HepG2 (cell line): ENCODE results near the gene EEF1E1. TPM values are rescaled to one million over a fixed set of nuclear protein-coding genes. Genes with fewer than 3 reads are reported as not detected.

Source experiments
- ARNT ChIP-seq: fragments of 450-650 bp; IDR thresholded peaks from 2 replicates; pipeline ENCODE4 v1.6.1; 2017
- BORCS8-MEF2B ChIP-seq: sonication (generic); formaldehyde crosslinking; IDR thresholded peaks from 2 replicates; pipeline ENCODE4 v1.8.0; 2022; ENCODE audit warnings: mild to moderate bottlenecking, missing genetic modification reagents
- FOXO4 ChIP-seq: sonication (generic); formaldehyde crosslinking; conservative IDR thresholded peaks from 2 replicates; pipeline ENCODE4 v1.8.1; 2023; ENCODE audit warnings: missing genetic modification reagents
- GATAD2A ChIP-seq: IDR thresholded peaks from 2 replicates; pipeline ENCODE4 v1.6.1; 2016
- KLF12 ChIP-seq: sonication (generic); formaldehyde crosslinking; IDR thresholded peaks from 2 replicates; pipeline ENCODE4 v1.4.0; 2020; ENCODE audit warnings: missing genetic modification reagents, borderline replicate concordance
- MTERF4 ChIP-seq: sonication (generic); formaldehyde crosslinking; IDR thresholded peaks from 2 replicates; pipeline ENCODE4 v1.8.0; 2023; ENCODE audit warnings: mild to moderate bottlenecking, missing genetic modification reagents
- REL ChIP-seq: sonication (generic); formaldehyde crosslinking; conservative IDR thresholded peaks from 2 replicates; pipeline ENCODE4 v1.8.0; 2022; ENCODE audit warnings: mild to moderate bottlenecking, missing genetic modification reagents, moderate library complexity
- SOX5 ChIP-seq: IDR thresholded peaks from 2 replicates; pipeline ENCODE4 v1.6.1; 2016; ENCODE audit warnings: borderline replicate concordance
- TEAD3 ChIP-seq: optimal IDR thresholded peaks from 2 replicates; pipeline ENCODE3; 2016; ENCODE audit warnings: borderline replicate concordance
- ZNF17 ChIP-seq: sonication (generic); formaldehyde crosslinking; IDR thresholded peaks from 2 replicates; pipeline ENCODE4 v1.5.0; 2020; ENCODE audit warnings: mild to moderate bottlenecking, missing genetic modification reagents
- ZNF556 ChIP-seq: sonication (generic); formaldehyde crosslinking; IDR thresholded peaks from 2 replicates; pipeline ENCODE4 v1.4.0; 2020; ENCODE audit warnings: mild to moderate bottlenecking, missing genetic modification reagents, borderline replicate concordance
- ZNF557 ChIP-seq: sonication (generic); formaldehyde crosslinking; IDR thresholded peaks from 2 replicates; pipeline ENCODE4 v1.4.0; 2020; ENCODE audit warnings: missing genetic modification reagents
- ZNF607 ChIP-seq: sonication (generic); formaldehyde crosslinking; IDR thresholded peaks from 2 replicates; pipeline ENCODE4 v1.5.1; 2020; ENCODE audit warnings: missing genetic modification reagents, mild to moderate bottlenecking, borderline replicate concordance
- polyA plus RNA-seq, 8 experiments: library from polyadenylated mRNA; depleted of rRNA in 3 of 8; stranded (reverse) in 7 of 8; unstranded in 1 of 8; fragments of >200 nt; fragmentation: Illumina TruSeq in 4 of 8; extraction: Trizol in 4 of 8; gene quantifications; 2 replicates each; pipeline versions ENCODE4 v1.2.1 to v1.2.3, GENCODE V29; 2011 to 2016; ENCODE audit warnings: low read depth in 4 of 8, missing spikeins in 1 of 8, mixed read lengths in 1 of 8; ENCODE audit not compliant: insufficient read depth in 1 of 8
- total RNA-seq, 5 experiments: library from RNA; depleted of rRNA; stranded (reverse); fragments of >200 nt; fragmentation: Illumina TruSeq; extraction: Trizol; gene quantifications; 2 replicates each; pipeline ENCODE4 v1.2.3, GENCODE V29; 2016; ENCODE audit warnings: low read depth in 1 of 5
- TF ChIP-seq, protein P1 (sequence below): IDR thresholded peaks from 2 replicates; pipeline ENCODE4 v1.6.1; 2016; ENCODE audit warnings: low read depth, missing genetic modification reagents, missing compliant biosample characterization
- TF ChIP-seq, protein P2 (sequence below): sonication (generic); formaldehyde crosslinking; IDR thresholded peaks from 2 replicates; pipeline ENCODE4 v1.8.1; 2023; ENCODE audit warnings: mild to moderate bottlenecking, missing genetic modification reagents
- TF ChIP-seq, protein P3 (sequence below): sonication (generic); formaldehyde crosslinking; IDR thresholded peaks from 2 replicates; pipeline ENCODE4 v1.5.0; 2020; ENCODE audit warnings: mild to moderate bottlenecking, missing genetic modification reagents, borderline replicate concordance

The EEF1E1 gene
- total and polyA plus RNA-seq, 2 of the 13 experiments (the other 11 are each of a cell fraction or from before 2014, with no cell fraction given) = 128 to 188 TPM

DNA sequence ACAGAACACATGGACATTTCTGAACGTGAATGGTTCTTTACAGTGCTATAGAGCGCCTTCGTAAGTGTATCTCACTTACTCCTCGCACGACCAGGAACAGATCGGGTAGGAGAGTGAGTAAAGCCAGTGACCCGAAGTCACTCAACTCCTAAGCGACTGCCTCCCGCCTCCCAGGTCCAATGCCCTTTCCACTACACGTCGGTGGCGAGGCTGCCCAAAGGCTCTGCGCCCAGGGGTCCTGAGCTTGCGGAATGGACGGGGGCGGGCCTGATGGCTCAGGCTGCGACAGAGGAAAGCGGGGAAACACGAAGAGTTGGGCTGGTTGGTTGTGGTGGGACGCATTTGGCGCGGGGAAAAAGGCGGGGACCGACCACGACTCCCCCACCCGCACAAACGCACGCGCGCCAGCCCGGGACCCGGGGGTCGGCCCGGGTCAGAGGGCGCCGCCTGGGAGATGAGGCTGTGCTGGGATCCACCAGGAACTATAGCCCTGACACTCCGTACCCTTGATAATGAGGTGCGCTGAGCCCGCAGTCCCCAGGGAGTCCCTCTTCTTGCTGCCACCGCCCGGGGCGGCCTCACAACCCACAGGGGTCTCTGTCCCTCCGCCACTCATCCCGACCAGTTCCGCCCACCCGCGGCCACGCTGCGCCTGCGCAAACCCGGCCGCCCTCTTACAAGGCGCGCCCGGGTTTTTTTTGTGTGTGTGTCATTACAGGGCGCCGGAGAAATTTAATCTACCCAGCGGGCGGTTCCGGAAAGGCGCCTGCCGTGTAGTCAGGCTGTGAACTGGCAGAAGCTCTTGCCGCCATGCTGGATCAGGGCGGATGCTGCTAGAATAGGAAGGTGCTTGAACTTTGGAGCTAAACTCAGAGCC lies 38.3 kb downstream of the EEF1E1 start, which contains the start of gene BLOC1S5 (continued):
- TF ChIP-seq, protein P1, sequence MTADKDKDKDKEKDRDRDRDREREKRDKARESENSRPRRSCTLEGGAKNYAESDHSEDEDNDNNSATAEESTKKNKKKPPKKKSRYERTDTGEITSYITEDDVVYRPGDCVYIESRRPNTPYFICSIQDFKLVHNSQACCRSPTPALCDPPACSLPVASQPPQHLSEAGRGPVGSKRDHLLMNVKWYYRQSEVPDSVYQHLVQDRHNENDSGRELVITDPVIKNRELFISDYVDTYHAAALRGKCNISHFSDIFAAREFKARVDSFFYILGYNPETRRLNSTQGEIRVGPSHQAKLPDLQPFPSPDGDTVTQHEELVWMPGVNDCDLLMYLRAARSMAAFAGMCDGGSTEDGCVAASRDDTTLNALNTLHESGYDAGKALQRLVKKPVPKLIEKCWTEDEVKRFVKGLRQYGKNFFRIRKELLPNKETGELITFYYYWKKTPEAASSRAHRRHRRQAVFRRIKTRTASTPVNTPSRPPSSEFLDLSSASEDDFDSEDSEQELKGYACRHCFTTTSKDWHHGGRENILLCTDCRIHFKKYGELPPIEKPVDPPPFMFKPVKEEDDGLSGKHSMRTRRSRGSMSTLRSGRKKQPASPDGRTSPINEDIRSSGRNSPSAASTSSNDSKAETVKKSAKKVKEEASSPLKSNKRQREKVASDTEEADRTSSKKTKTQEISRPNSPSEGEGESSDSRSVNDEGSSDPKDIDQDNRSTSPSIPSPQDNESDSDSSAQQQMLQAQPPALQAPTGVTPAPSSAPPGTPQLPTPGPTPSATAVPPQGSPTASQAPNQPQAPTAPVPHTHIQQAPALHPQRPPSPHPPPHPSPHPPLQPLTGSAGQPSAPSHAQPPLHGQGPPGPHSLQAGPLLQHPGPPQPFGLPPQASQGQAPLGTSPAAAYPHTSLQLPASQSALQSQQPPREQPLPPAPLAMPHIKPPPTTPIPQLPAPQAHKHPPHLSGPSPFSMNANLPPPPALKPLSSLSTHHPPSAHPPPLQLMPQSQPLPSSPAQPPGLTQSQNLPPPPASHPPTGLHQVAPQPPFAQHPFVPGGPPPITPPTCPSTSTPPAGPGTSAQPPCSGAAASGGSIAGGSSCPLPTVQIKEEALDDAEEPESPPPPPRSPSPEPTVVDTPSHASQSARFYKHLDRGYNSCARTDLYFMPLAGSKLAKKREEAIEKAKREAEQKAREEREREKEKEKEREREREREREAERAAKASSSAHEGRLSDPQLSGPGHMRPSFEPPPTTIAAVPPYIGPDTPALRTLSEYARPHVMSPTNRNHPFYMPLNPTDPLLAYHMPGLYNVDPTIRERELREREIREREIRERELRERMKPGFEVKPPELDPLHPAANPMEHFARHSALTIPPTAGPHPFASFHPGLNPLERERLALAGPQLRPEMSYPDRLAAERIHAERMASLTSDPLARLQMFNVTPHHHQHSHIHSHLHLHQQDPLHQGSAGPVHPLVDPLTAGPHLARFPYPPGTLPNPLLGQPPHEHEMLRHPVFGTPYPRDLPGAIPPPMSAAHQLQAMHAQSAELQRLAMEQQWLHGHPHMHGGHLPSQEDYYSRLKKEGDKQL = no peak
- TF ChIP-seq FOXO4 (CRISPR knock-in tag) = no peak
- TF ChIP-seq, protein P2, sequence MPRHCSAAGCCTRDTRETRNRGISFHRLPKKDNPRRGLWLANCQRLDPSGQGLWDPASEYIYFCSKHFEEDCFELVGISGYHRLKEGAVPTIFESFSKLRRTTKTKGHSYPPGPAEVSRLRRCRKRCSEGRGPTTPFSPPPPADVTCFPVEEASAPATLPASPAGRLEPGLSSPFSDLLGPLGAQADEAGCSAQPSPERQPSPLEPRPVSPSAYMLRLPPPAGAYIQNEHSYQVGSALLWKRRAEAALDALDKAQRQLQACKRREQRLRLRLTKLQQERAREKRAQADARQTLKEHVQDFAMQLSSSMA (CRISPR knock-in tag) = peak; percentile 59; the same call in 1 of the 2 replicates
- TF ChIP-seq REL (CRISPR knock-in tag) = no peak; the same call in 1 of the 2 replicates
- peak; percentile 95; the same call in 1 of the 2 replicates for TF ChIP-seq MTERF4 (CRISPR knock-in tag)
- TF ChIP-seq KLF12 = peak; percentile 99
- TF ChIP-seq ZNF557 (CRISPR knock-in tag) = peak; percentile 64; the same call in 1 of the 2 replicates
- no peak for TF ChIP-seq ZNF17 (CRISPR knock-in tag)
- TF ChIP-seq BORCS8-MEF2B (CRISPR knock-in tag) = peak; percentile 68; the same call in 1 of the 2 replicates
- TF ChIP-seq ZNF607 (CRISPR knock-in tag) = peak; percentile 80; the same call in 1 of the 2 replicates
- no peak for TF ChIP-seq ARNT
- TF ChIP-seq, protein P3, sequence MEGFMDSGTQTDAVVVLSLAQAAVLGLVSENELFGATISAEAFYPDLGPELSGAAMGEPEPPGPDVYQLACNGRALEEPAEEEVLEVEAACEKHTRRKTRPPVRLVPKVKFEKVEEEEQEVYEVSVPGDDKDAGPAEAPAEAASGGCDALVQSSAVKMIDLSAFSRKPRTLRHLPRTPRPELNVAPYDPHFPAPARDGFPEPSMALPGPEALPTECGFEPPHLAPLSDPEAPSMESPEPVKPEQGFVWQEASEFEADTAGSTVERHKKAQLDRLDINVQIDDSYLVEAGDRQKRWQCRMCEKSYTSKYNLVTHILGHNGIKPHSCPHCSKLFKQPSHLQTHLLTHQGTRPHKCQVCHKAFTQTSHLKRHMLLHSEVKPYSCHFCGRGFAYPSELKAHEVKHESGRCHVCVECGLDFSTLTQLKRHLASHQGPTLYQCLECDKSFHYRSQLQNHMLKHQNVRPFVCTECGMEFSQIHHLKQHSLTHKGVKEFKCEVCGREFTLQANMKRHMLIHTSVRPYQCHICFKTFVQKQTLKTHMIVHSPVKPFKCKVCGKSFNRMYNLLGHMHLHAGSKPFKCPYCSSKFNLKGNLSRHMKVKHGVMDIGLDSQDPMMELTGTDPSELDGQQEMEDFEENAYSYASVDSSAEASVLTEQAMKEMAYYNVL = 0 out of 2 replicates have a peak, but pooled peaks have one; percentile 63
- TF ChIP-seq GATAD2A (CRISPR knock-in tag) = peak; percentile 80
- TF ChIP-seq SOX5 (CRISPR knock-in tag) = peak; percentile 75
- no peak; the same call in 1 of the 2 replicates for TF ChIP-seq ZNF556 (CRISPR knock-in tag)
- peak; percentile 95 for TF ChIP-seq TEAD3 (CRISPR knock-in tag)
